NCI-H1436 treated with DMSO at 0.1 percent for 48 hours (cell line): ENCODE results near the gene ZNF587.
"Not testable (repeated sequence)": the region's sequence is repeated elsewhere in the genome, so short reads cannot be mapped to it uniquely, and the experiment has no call there.

ENCODE experiments used
- DNase-seq: peaks from one replicate; lab custom pipeline; 2025; lab: John Stamatoyannopoulos, UW

Gene ZNF587

GRCh38 chr19:57887195-57887941 lies 37.7 kb downstream of the ZNF587 start:
- DNase-seq, result no peak

GRCh38 chr19:57888107-57888559 lies 38.5 kb downstream of the ZNF587 start:
- no peak for DNase-seq

GRCh38 chr19:57888560-57889231 lies 39.0 kb downstream of the ZNF587 start, which contains the start of gene ZNF814:
ZNF814 (minus strand) TSS chr19:57889037; CDS start chr19:57888802, 235 bp downstream.
- DNase-seq, result no peak

DNA sequence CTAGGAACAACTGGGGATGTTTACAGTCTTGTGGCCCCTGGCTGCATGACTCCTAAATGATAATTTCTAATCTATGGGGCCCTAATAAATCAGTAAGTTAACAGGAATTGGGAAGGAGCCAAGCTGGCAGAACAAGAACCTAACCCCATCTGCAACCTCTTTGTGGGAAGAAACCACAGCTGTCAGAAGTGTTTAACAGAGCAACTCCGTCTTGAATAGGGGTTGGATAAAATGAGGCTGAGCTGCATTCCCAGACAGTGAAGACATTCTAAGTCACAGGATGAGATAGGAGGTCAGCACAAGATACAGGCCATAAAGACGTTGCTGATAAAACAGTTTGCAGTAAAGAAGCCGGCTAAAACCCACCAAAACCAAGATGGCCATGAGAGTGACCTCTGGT lies 41.0 kb downstream of the ZNF587 start:
- DNase-seq, result not testable (repeated sequence)

- no peak for DNase-seq
Measured at GRCh38 chr19:57900311-57900710, 50.7 kb downstream of the ZNF587 start.

DNA sequence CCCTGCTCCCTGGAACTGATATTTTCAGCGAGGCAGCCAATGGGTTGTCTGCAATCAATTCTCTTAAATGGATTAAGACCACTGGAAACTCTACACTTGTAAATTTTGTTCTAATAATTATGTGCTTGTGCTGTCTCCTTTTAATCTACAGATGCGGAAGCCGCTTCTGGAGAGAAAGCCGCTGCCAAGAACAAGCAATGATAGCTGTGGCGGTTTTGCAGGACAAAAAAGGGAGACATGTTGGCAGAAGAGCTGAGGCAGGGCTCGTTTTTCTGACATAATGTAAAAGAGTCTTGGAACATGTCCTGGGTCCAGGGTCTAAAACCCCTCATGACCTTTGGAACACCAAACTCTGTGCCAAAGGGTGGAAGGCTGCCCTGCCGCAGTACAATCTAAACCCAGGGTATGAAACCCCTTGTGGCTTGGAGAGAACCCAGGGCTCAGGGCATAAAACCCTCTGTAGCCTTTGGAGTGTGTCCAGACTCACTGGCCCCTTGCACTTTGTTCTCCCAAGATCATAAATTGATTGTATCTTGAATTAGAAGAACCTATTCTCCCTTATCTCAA lies 54.0 kb downstream of the ZNF587 start:
- no peak for DNase-seq

DNA sequence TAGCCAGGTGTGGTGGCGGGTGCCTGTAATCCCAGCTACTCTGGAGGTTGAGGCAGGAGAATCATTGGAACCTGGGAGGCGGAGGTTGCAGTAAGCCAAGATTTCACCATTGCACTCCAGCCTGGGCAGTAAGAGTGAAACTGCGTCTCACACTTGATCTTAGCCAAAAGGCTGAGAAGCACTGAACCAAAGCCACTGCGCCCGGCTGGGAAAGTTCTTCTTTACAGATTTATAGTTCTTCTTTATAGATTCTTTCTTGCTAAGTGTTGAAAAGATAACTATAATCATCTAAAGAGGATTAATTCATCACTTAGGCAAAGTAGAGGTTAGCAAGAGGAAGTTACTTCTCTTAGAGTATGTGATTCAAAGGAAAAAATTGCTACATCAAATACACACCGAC lies 55.6 kb downstream of the ZNF587 start:
- no peak for DNase-seq

DNA sequence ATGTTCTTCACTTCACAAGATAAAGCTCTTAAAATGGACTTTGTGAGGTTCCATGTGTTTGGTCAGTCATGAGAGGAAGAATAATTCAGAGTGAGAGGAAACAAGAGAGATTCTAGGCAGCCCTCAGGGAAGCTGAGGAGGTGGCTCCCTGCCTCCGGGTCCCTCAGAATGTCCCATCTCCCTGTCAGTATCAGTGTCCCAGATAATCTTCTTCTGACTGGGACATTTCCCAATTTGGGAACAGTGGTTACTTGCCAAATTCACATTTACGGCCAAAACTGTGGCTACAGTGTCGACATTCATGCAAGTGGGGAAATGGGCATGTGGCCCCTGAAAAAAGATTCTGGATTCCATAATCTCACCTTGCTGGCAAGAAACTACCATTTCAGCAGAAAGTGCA lies 57.7 kb downstream of the ZNF587 start:
- DNase-seq, result no peak

DNA sequence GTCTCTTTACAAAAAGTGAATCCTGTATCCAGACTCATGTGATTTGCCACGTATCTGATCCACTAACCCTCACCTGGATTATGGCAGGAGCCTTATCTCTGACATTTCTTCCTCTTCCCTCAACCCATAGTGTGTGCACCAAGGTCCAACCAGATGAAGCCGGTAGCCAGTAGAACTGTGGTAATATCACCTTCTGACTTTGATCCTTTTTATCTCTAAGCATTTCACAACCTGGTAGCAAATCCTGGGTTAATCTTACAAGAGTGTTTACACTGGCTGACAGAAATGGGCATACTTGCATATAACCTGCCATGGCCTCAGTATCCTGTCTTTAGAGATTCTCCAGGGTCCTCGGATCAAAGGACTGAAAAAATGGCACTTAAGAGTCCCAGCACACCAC lies 64.9 kb downstream of the ZNF587 start:
- no peak for DNase-seq
